IMR-90 (cell line): ENCODE results near the gene SMARCA2. TPM values are rescaled to one million over a fixed set of nuclear protein-coding genes. Genes with fewer than 3 reads are reported as not detected.

ENCODE experiments used
- ATAC-seq: fragments of 200-7000 bp; cut with Tn5 transposase; 2 replicates; pipeline ENCODE4 v1.9.1; 2020; ENCODE audit warnings: low read depth, mild to moderate bottlenecking, moderate library complexity
- BruUV-seq: library from RNA; stranded (reverse); fragments of 400-500 nt; replicated peaks from 2 replicates; lab custom pipeline; 2021; lab: Mats Ljungman, UMichigan
- CTCF ChIA-PET: fragments of 300-600 bp; formaldehyde crosslinking; extraction: SDS; loops from one replicate; lab custom pipeline; 2021; ENCODE audit warnings: antibody characterized with exemption; lab: Yijun Ruan, JAX
- POLR2A ChIA-PET: fragments of 300-600 bp; sonication (Branson Sonifier 250); formaldehyde crosslinking; loops from one replicate; lab custom pipeline; 2022; ENCODE audit warnings: antibody characterized with exemption; ENCODE audit not compliant: unreplicated experiment; lab: Charles Lee
- DNase-seq: peaks from one replicate; pipeline ENCODE4 v3.0.0; 2013
- H2AFZ ChIP-seq: replicated peaks from 2 replicates; pipeline ENCODE3; 2013; ENCODE audit warnings: low read length, mild to moderate bottlenecking; ENCODE audit not compliant: poor library complexity
- H2AK5ac ChIP-seq: 2 replicates; pipeline ENCODE4 v1.6.1; 2013; ENCODE audit warnings: low read depth, low read length, inconsistent platforms
- H2AK9ac ChIP-seq: replicated peaks from 2 replicates; pipeline ENCODE3; 2013; ENCODE audit warnings: mild to moderate bottlenecking, low read depth, low read length, moderate library complexity; ENCODE audit not compliant: poor library complexity
- H2BK120ac ChIP-seq: 2 replicates; pipeline ENCODE4 v1.6.1; 2013; ENCODE audit warnings: low read depth, low read length, inconsistent platforms
- H2BK15ac ChIP-seq: 3 replicates; pipeline ENCODE4 v1.6.1; 2013; ENCODE audit warnings: low read depth, low read length, inconsistent platforms
- H2BK20ac ChIP-seq: 2 replicates; pipeline ENCODE4 v1.6.1; 2013; ENCODE audit warnings: low read depth, mild to moderate bottlenecking, inconsistent platforms, low read length, moderate library complexity
- H2BK5ac ChIP-seq: 2 replicates; pipeline ENCODE4 v1.6.1; 2013; ENCODE audit warnings: mild to moderate bottlenecking, low read depth, low read length, inconsistent platforms; ENCODE audit not compliant: poor library complexity, severe bottlenecking
- H3K14ac ChIP-seq: replicated peaks from 2 replicates; pipeline ENCODE4 v1.6.1; 2013; ENCODE audit warnings: low read depth, low read length, inconsistent platforms
- H3K18ac ChIP-seq: 2 replicates; pipeline ENCODE4 v1.6.1; 2013; ENCODE audit warnings: low read depth, low read length, control low read depth
- H3K23ac ChIP-seq: 2 replicates; pipeline ENCODE4 v1.6.1; 2013; ENCODE audit warnings: low read depth, low read length, inconsistent platforms
- H3K27ac ChIP-seq: 2 replicates; pipeline ENCODE4 v1.5.1; 2013; ENCODE audit warnings: mild to moderate bottlenecking, control low read depth, low read length; ENCODE audit not compliant: insufficient read depth
- H3K27me3 ChIP-seq: 2 replicates; pipeline ENCODE4 v1.6.1; 2013; ENCODE audit warnings: low read length; ENCODE audit not compliant: control insufficient read depth, insufficient read depth
- H3K36me3 ChIP-seq: 2 replicates; pipeline ENCODE4 v1.6.1; 2013; ENCODE audit warnings: low read length, mixed read lengths; ENCODE audit not compliant: control insufficient read depth, insufficient read depth
- H3K4ac ChIP-seq: 2 replicates; pipeline ENCODE4 v1.6.1; 2013; ENCODE audit warnings: low read depth, low read length, inconsistent platforms
- H3K4me1 ChIP-seq: 2 replicates; pipeline ENCODE4 v1.6.1; 2013; ENCODE audit warnings: low read length, mixed read lengths; ENCODE audit not compliant: control insufficient read depth, insufficient read depth
- H3K4me2 ChIP-seq: 2 replicates; pipeline ENCODE4 v1.6.1; 2013; ENCODE audit warnings: low read depth, mild to moderate bottlenecking, control low read depth, low read length, moderate library complexity
- H3K4me3 ChIP-seq: 2 replicates; pipeline ENCODE4 v1.5.1; 2013; ENCODE audit warnings: low read depth, mild to moderate bottlenecking, control low read depth, low read length, moderate library complexity; ENCODE audit not compliant: insufficient read depth
- H3K56ac ChIP-seq: 2 replicates; pipeline ENCODE4 v1.6.1; 2013; ENCODE audit warnings: low read length, inconsistent platforms; ENCODE audit not compliant: insufficient read depth; ENCODE audit errors: extremely low read depth
- H3K79me1 ChIP-seq, 2 experiments: 2 replicates each; pipeline ENCODE4 v1.6.1; 2013; ENCODE audit warnings: low read length in 2 of 2, inconsistent platforms in 1 of 2, low read depth in 1 of 2
- H3K9ac ChIP-seq: 2 replicates; pipeline ENCODE4 v1.6.1; 2013; ENCODE audit warnings: low read depth, low read length, control low read depth
- H3K9me1 ChIP-seq: 2 replicates; pipeline ENCODE4 v1.6.1; 2013; ENCODE audit warnings: low read length, inconsistent platforms; ENCODE audit not compliant: insufficient read depth
- H3K9me3 ChIP-seq: 2 replicates; pipeline ENCODE4 v1.6.1; 2013; ENCODE audit warnings: low read length; ENCODE audit not compliant: control insufficient read depth, insufficient read depth
- H4K20me1 ChIP-seq: 2 replicates; pipeline ENCODE4 v1.6.1; 2013; ENCODE audit warnings: low read length, inconsistent platforms; ENCODE audit not compliant: insufficient read depth
- H4K5ac ChIP-seq: 2 replicates; pipeline ENCODE4 v1.6.1; 2013; ENCODE audit warnings: mild to moderate bottlenecking, low read depth, low read length, control low read depth
- H4K8ac ChIP-seq, 2 experiments: 2 replicates each; pipeline ENCODE4 v1.6.1; 2013; ENCODE audit warnings: low read depth in 2 of 2, low read length in 2 of 2, control low read depth in 1 of 2, inconsistent platforms in 1 of 2
- H4K91ac ChIP-seq: 2 replicates; pipeline ENCODE4 v1.6.1; 2013; ENCODE audit warnings: low read depth, low read length, inconsistent platforms; ENCODE audit not compliant: insufficient read depth
- ELK1 ChIP-seq: fragments of 150-350 bp; IDR thresholded peaks from 2 replicates; pipeline ENCODE4 v1.6.1; 2016; ENCODE audit warnings: low read depth, mild to moderate bottlenecking, low read length, moderate library complexity, borderline replicate concordance
- FOS ChIP-seq: fragments of 150-350 bp; IDR thresholded peaks from 2 replicates; pipeline ENCODE4 v1.6.1; 2016; ENCODE audit warnings: low read depth, low read length
- RCOR1 ChIP-seq: IDR thresholded peaks from 2 replicates; pipeline ENCODE4 v1.6.1; 2012; ENCODE audit warnings: mild to moderate bottlenecking, low read length, improper control_type of control experiment; ENCODE audit not compliant: insufficient replicate concordance
- SMC3 ChIP-seq: fragments of 150-350 bp; IDR thresholded peaks from 2 replicates; pipeline ENCODE4 v1.6.1; 2016; ENCODE audit warnings: low read depth, mild to moderate bottlenecking, antibody characterized with exemption, low read length, moderate library complexity
- USF2 ChIP-seq: fragments of 150-350 bp; IDR thresholded peaks from 2 replicates; pipeline ENCODE4 v1.6.1; 2017; ENCODE audit warnings: mild to moderate bottlenecking, antibody characterized with exemption, low read length, low read depth
- dilution Hi-C: fragments of 300-500 bp; cut with HindIII; formaldehyde crosslinking; loops from one replicate; pipeline ENCODE4 v1.14.3; 2018; ENCODE audit warnings: low sequenced_read_pairs; ENCODE audit not compliant: unreplicated experiment
- in situ Hi-C: fragments of 300-500 bp; cut with MboI; formaldehyde crosslinking; loops from 3 replicates; pipeline ENCODE4 v1.14.3; 2019; ENCODE audit warnings: low sequenced_read_pairs, inconsistent platforms, mixed read lengths
- intact Hi-C: fragments of 100-400 bp; cut with micrococcal nuclease; formaldehyde crosslinking; loops from 2 replicates; pipeline ENCODE4 v1.10.0; 2022
- polyA plus RNA-seq, 3 experiments: library from polyadenylated mRNA; depleted of rRNA; stranded (reverse); fragments of >200 nt; gene quantifications; 2 replicates each; pipeline ENCODE4 v1.2.3, GENCODE V29; 2012; ENCODE audit warnings: low replicate concordance in 1 of 3
- total RNA-seq: library from RNA; depleted of rRNA; stranded (reverse); fragments of >200 nt; gene quantifications from 2 replicates; pipeline ENCODE4 v1.2.3, GENCODE V29; 2012

SMARCA2 gene
- total and polyA plus RNA-seq, 2 of the 4 experiments (the other 2 are of a cell fraction) = 25.3 to 26.7 TPM

GRCh38 chr9:1972672-1973071 lies 42.5 kb upstream of the SMARCA2 start:
- no peak overlapping the region for H4K91ac ChIP-seq
- H3K14ac ChIP-seq = no peak overlapping the region
- CTCF ChIA-PET = no interaction called here
- H3K18ac ChIP-seq = no peak overlapping the region
- H3K4ac ChIP-seq = no peak overlapping the region
- DNase-seq (no peak), ATAC-seq (no peak)
- no peak overlapping the region for H4K5ac ChIP-seq
- H2BK5ac ChIP-seq = no peak overlapping the region
- H3K27ac ChIP-seq = no peak overlapping the region
- H3K79me1 ChIP-seq = no peaks in the 10 kb centered on the region
- no peak overlapping the region for H3K56ac ChIP-seq
- no peak overlapping the region for H3K4me3 ChIP-seq
- H3K23ac ChIP-seq = no peak overlapping the region
- H4K20me1 ChIP-seq = no peaks in the 10 kb centered on the region
- no peak overlapping the region for H3K9ac ChIP-seq
- no peak overlapping the region for H4K8ac ChIP-seq
- H3K9me3 ChIP-seq = no peaks in the 10 kb centered on the region
- H2BK15ac ChIP-seq = no peak overlapping the region
- in situ Hi-C loops = no loop called here
- H3K36me3 ChIP-seq = no peaks in the 10 kb centered on the region
- POLR2A ChIA-PET = no interaction called here
- no peaks in the 10 kb centered on the region; the same call in none of the 2 replicates for H3K27me3 ChIP-seq
- no peak overlapping the region for H2BK120ac ChIP-seq
- dilution Hi-C loops = no loop called here
- no peak overlapping the region for H2AK5ac ChIP-seq
- H2AFZ ChIP-seq = no peak overlapping the region
- H2BK20ac ChIP-seq = no peak overlapping the region
- no peaks in the 10 kb centered on the region for H3K9me1 ChIP-seq
- intact Hi-C loops = no loop called here
- H3K4me1 ChIP-seq = no peaks in the 10 kb centered on the region
- BruUV-seq = no TSS peak
- TF ChIP-seq ELK1 (no peak), USF2 (no peak), FOS (no peak), SMC3 (no peak), RCOR1 (no peak)
- H3K4me2 ChIP-seq = no peak overlapping the region
- H2AK9ac ChIP-seq = no peak overlapping the region
